Suprapubic skin (tissue), 4 donors: Measurements from ENCODE around the gene TMEM242. TPM values are rescaled to one million over a fixed set of nuclear protein-coding genes. Genes with fewer than 3 reads are reported as not detected.

Experiments used
- DNase-seq, 2 donors: peaks; one replicate each; pipeline ENCODE4 v3.0.0-alpha.2; 2019; ENCODE audit warnings: low spot score in 2 of 2
- H3K27ac ChIP-seq: fragments of 200-600 bp; sonication (generic); one replicate; pipeline ENCODE4 v1.5.1; 2019
- H3K27me3 ChIP-seq: fragments of 200-600 bp; sonication (generic); one replicate; pipeline ENCODE4 v1.5.1; 2019
- H3K36me3 ChIP-seq: fragments of 200-600 bp; sonication (generic); one replicate; pipeline ENCODE4 v1.5.1; 2019
- H3K4me1 ChIP-seq: fragments of 200-600 bp; sonication (generic); one replicate; pipeline ENCODE4 v1.5.1; 2019
- H3K4me3 ChIP-seq: fragments of 200-600 bp; sonication (generic); one replicate; pipeline ENCODE4 v1.5.1; 2019; ENCODE audit warnings: mild to moderate bottlenecking
- H3K9me3 ChIP-seq: fragments of 200-600 bp; sonication (generic); one replicate; pipeline ENCODE4 v1.5.1; 2019
- EP300 ChIP-seq: sonication (generic); formaldehyde crosslinking; IDR thresholded peaks from one replicate; pipeline ENCODE4 v1.6.1; 2017; ENCODE audit warnings: antibody characterized with exemption
- POLR2A ChIP-seq, 2 donors: fragments of 450-650 bp; IDR thresholded peaks; one replicate each; pipeline ENCODE4 v1.6.1; 2017; ENCODE audit warnings: antibody characterized with exemption in 2 of 2, mild to moderate bottlenecking in 2 of 2, moderate library complexity in 2 of 2
- POLR2AphosphoS5 ChIP-seq, 3 donors: sonication (generic); formaldehyde crosslinking; IDR thresholded peaks; one replicate each; pipeline ENCODE4 v1.6.1; 2017; ENCODE audit warnings: antibody characterized with exemption in 3 of 3
- WGBS: methylation state at CpG from one replicate; pipeline ENCODE4 v1.1.5; 2018; 5-methylcytosine and 5-hydroxymethylcytosine counted together
- total RNA-seq, 4 donors: library from RNA; depleted of rRNA; stranded (reverse); fragments of >200 nt; gene quantifications; one replicate each; pipeline ENCODE4 v1.1.0, GENCODE V29; 2016
- TF ChIP-seq, protein P1 (sequence below), 2 donors: fragments of 200-600 bp in 1 of 2; fragments of 450-650 bp in 1 of 2; sonication (generic) in 1 of 2; IDR thresholded peaks; one replicate each; pipeline ENCODE4 v1.5.1; 2016 to 2019; ENCODE audit warnings: antibody characterized with exemption in 2 of 2, mild to moderate bottlenecking in 1 of 2, moderate library complexity in 1 of 2

Gene TMEM242
- total RNA-seq, 4 donors from 2014 or later, result 3.9 to 5.7 (median 4.6) TPM

DNA sequence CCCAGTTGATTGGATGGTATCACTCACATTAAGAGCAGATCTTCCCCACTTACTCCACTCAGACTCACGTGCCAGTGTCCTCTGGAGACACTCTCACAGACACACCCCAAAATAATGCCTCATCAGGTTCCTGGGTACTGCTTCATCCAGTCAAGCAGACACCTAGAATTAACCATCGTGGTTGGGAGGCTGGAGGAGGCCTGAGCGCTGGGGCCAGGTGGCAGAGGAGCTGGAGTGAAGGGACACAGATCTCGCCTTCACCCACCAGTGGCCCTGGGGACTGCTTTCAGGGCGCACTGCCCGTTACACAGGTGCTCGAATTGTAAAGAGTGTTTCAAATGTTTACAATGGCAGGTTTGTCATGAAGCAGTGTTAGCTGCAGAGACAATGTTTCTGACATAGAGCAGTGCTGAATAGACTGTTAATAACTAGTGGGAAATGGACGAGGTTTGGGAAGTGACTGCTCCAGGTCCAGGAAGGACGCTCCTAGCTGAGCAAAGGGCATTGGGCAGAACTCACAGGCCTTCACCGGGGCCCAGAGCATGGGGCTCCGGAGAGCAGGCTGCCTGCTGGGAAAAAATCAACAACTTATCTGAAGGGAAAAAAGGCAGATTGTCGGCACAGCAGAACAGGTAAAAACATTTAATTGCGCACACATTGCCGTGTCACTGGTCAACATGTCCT, 38.4 kb downstream of the TMEM242 start:
- no peak for TF ChIP-seq EP300
- TF ChIP-seq, protein P1, sequence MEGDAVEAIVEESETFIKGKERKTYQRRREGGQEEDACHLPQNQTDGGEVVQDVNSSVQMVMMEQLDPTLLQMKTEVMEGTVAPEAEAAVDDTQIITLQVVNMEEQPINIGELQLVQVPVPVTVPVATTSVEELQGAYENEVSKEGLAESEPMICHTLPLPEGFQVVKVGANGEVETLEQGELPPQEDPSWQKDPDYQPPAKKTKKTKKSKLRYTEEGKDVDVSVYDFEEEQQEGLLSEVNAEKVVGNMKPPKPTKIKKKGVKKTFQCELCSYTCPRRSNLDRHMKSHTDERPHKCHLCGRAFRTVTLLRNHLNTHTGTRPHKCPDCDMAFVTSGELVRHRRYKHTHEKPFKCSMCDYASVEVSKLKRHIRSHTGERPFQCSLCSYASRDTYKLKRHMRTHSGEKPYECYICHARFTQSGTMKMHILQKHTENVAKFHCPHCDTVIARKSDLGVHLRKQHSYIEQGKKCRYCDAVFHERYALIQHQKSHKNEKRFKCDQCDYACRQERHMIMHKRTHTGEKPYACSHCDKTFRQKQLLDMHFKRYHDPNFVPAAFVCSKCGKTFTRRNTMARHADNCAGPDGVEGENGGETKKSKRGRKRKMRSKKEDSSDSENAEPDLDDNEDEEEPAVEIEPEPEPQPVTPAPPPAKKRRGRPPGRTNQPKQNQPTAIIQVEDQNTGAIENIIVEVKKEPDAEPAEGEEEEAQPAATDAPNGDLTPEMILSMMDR (IDR thresholded peaks at IDR 0.05), result no peak
- no peak for TF ChIP-seq POLR2A (IDR thresholded peaks at IDR 0.05)
- no peak for TF ChIP-seq POLR2AphosphoS5 (IDR thresholded peaks at IDR 0.05)
- 81% methylated on average over 13 of the region's 14 CpGs for WGBS
- DNase-seq, result no peak

DNA sequence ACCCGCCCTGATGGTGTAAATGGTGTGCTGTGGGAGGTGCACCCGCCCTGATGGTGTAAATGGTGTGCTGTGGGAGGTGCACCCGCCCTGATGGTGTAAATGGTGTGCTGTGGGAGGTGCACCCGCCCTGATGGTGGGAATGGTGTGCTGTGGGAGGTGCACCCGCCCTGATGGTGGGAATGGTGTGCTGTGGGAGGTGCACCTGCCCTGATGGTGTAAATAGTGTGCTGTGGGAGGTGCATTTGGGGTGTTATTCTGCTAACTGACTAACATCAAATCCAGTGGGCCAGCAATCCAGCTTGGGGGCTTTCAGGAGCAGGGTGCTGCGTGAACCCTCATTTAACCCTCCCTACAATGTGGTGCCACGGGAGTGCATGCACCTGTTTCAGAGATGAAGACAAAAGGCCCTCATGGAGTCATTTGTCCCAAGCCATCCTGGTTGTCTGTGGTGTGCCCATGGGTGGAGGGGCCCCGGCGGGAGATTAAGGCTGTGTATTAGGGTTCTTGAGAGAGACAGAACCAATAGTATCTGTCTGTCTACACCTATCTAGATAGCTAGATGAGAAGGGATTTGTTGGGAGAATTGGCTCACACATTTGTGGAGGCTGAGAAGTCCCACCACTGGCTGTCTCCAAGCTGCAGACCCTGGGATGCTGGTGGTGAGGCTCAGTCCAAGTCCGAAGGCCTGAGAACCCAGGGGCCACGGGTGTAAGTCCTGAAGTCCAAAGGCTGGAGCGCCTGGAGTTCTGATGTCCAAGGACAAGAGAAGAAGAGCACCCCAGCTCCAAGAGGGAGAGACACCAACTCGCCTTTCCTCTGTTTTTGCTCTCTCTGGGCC, 39.2 kb downstream of the TMEM242 start:
- H3K4me1 ChIP-seq, result no peaks in the 10 kb centered on the region
- peaks cover 7% of the 10 kb centered on the region for H3K36me3 ChIP-seq
- no peak overlapping the region for H3K4me3 ChIP-seq
- WGBS, result 96% methylated on average over 11 of the region's 13 CpGs
- no peak overlapping the region for H3K27ac ChIP-seq
- H3K27me3 ChIP-seq, result no peaks in the 10 kb centered on the region
- no peak for TF ChIP-seq EP300
- no peak for TF ChIP-seq POLR2AphosphoS5 (IDR thresholded peaks at IDR 0.05)
- TF ChIP-seq, protein P1 (IDR thresholded peaks at IDR 0.05), result no peak
- no peak for TF ChIP-seq POLR2A (IDR thresholded peaks at IDR 0.05)
- no peaks in the 10 kb centered on the region for H3K9me3 ChIP-seq
- DNase-seq, result no peak

More for the DNA sequence above, 38.4 kb downstream of the TMEM242 start:
- Histone ChIP-seq H3K36me3 (peaks cover 10% of the 10 kb centered on the region), H3K27me3 (no peaks in the 10 kb centered on the region), H3K4me3 (no peak overlapping the region), H3K9me3 (no peaks in the 10 kb centered on the region), H3K4me1 (no peaks in the 10 kb centered on the region), H3K27ac (no peak overlapping the region)

DNA sequence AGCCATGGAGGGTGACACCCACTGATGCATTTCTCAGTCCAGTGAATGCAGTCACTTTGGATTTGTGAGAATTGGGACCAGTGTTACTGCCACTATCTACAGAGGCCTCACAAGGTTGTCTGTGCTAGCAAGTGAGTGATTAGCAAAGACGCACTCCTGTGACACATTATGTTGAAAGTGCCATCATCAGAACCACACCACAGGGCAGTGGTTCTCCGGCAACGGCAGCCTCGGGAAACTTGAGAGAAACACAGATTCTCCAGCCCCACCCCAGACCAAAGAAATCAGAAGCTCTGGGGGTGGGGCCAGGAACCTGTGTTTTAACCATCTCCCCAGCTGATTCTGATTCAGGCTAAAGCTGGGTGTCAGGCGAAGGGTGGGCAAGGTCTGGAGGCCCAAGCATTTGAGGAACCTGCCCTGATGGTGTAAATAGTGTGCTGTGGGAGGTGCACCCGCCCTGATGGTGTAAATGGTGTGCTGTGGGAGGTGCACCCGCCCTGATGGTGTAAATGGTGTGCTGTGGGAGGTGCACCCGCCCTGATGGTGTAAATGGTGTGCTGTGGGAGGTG, 39.9 kb downstream of the TMEM242 start:
- H3K27me3 ChIP-seq, result no peaks in the 10 kb centered on the region

DNA sequence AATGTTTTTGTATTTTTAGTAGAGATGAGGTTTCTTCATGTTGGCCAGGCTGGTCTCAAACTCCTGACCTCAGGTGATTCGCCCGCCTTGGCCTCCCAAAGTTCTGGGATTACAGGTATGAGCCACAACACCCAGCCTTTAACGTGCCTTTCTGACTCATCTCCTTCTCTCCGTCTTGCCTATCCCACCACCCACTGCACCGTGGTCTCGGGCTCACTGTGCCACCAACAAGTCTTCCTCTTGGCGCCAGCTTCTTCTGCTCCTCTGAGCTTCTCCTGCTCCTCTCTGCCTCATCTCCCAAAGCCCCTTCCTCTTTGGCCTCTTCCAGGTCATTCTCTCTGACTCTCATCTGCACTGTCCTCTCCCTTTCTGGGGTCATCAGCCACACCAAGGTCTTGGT, 41.0 kb downstream of the TMEM242 start:
- Histone ChIP-seq H3K9me3 (no peaks in the 10 kb centered on the region), H3K36me3 (no peaks in the 10 kb centered on the region), H3K4me3 (no peak overlapping the region), H3K27ac (no peak overlapping the region), H3K27me3 (no peaks in the 10 kb centered on the region), H3K4me1 (no peaks in the 10 kb centered on the region)
- no peak for DNase-seq
- TF ChIP-seq POLR2AphosphoS5 (IDR thresholded peaks at IDR 0.05), result no peak
- no peak for TF ChIP-seq EP300
- TF ChIP-seq, protein P1 (IDR thresholded peaks at IDR 0.05), result no peak
- TF ChIP-seq POLR2A (IDR thresholded peaks at IDR 0.05), result no peak
- 98% methylated on average over 7 of the region's 7 CpGs for WGBS

More for the DNA sequence above, 39.9 kb downstream of the TMEM242 start:
- Histone ChIP-seq H3K27ac (no peak overlapping the region), H3K36me3 (peaks cover 5% of the 10 kb centered on the region), H3K9me3 (no peaks in the 10 kb centered on the region), H3K4me1 (no peaks in the 10 kb centered on the region), H3K4me3 (no peak overlapping the region)
- DNase-seq, result no peak
- no peak for TF ChIP-seq POLR2AphosphoS5 (IDR thresholded peaks at IDR 0.05)
- no peak for TF ChIP-seq EP300
- TF ChIP-seq POLR2A (IDR thresholded peaks at IDR 0.05), result no peak
- TF ChIP-seq, protein P1 (IDR thresholded peaks at IDR 0.05), result no peak
- 58% methylated on average over 8 of the region's 8 CpGs for WGBS

DNA sequence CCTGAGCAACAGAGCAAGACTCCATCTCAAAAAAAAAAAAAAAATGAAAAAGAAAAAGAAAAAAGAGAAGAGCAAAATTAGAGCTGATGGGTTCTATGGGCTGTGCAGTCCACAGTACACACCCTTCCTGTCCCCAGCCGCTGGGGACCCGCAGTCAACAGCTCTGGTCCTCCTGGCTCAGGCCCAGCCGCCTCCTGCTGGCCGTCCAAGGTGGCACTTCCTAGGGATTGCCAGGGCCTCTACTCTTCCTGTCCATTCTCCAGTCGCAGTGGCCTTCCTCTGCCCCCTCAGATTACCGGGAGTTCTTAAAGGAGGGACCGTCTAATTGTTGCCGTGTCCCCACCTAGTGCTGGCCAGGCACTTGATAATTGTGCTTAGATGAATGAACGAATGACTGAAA, 41.7 kb downstream of the TMEM242 start:
- Histone ChIP-seq H3K27ac (no peak overlapping the region), H3K4me1 (no peaks in the 10 kb centered on the region), H3K9me3 (no peaks in the 10 kb centered on the region), H3K4me3 (no peak overlapping the region), H3K36me3 (no peaks in the 10 kb centered on the region), H3K27me3 (no peaks in the 10 kb centered on the region)
- 67% methylated on average over 9 of the region's 9 CpGs for WGBS
- TF ChIP-seq POLR2A (IDR thresholded peaks at IDR 0.05), result no peak
- TF ChIP-seq POLR2AphosphoS5 (IDR thresholded peaks at IDR 0.05), result no peak
- TF ChIP-seq, protein P1 (IDR thresholded peaks at IDR 0.05), result peak in 1 of 2 donors; percentile 12
- DNase-seq, result no peak
